ENCODE measurements around the gene RAB5B. TPM values are rescaled to one million over a fixed set of nuclear protein-coding genes. Genes with fewer than 3 reads are reported as not detected.

RAB5B gene
- total and polyA plus RNA-seq, 10 of the 15 experiments (the other 5 are each of a cell fraction or from before 2014, with no cell fraction given), result 7.5 to 149 (median 37.8) TPM

GRCh38 chr12:55996201-55996714 lies 22.4 kb downstream of the RAB5B start (continued):
- TF ChIP-seq, protein P1, sequence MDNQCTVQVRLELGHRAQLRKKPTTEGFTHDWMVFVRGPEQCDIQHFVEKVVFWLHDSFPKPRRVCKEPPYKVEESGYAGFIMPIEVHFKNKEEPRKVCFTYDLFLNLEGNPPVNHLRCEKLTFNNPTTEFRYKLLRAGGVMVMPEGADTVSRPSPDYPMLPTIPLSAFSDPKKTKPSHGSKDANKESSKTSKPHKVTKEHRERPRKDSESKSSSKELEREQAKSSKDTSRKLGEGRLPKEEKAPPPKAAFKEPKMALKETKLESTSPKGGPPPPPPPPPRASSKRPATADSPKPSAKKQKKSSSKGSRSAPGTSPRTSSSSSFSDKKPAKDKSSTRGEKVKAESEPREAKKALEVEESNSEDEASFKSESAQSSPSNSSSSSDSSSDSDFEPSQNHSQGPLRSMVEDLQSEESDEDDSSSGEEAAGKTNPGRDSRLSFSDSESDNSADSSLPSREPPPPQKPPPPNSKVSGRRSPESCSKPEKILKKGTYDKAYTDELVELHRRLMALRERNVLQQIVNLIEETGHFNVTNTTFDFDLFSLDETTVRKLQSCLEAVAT (IDR thresholded peaks at IDR 0.05), result peak; percentile 74
- TF ChIP-seq, protein P2, sequence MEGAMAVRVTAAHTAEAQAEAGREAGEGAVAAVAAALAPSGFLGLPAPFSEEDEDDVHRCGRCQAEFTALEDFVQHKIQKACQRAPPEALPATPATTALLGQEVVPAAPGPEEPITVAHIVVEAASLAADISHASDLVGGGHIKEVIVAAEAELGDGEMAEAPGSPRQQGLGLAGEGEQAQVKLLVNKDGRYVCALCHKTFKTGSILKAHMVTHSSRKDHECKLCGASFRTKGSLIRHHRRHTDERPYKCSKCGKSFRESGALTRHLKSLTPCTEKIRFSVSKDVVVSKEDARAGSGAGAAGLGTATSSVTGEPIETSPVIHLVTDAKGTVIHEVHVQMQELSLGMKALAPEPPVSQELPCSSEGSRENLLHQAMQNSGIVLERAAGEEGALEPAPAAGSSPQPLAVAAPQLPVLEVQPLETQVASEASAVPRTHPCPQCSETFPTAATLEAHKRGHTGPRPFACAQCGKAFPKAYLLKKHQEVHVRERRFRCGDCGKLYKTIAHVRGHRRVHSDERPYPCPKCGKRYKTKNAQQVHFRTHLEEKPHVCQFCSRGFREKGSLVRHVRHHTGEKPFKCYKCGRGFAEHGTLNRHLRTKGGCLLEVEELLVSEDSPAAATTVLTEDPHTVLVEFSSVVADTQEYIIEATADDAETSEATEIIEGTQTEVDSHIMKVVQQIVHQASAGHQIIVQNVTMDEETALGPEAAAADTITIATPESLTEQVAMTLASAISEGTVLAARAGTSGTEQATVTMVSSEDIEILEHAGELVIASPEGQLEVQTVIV (IDR thresholded peaks at IDR 0.05; ENCODE audit: borderline replicate concordance, partially characterized antibody), result no peak
- TF ChIP-seq SMARCA5 (IDR thresholded peaks at IDR 0.05) (0 out of 2 replicates have a peak, but pooled peaks have one; percentile 34), RUNX3 (IDR thresholded peaks at IDR 0.05; ENCODE audit: low read length) (no peak)

DNA sequence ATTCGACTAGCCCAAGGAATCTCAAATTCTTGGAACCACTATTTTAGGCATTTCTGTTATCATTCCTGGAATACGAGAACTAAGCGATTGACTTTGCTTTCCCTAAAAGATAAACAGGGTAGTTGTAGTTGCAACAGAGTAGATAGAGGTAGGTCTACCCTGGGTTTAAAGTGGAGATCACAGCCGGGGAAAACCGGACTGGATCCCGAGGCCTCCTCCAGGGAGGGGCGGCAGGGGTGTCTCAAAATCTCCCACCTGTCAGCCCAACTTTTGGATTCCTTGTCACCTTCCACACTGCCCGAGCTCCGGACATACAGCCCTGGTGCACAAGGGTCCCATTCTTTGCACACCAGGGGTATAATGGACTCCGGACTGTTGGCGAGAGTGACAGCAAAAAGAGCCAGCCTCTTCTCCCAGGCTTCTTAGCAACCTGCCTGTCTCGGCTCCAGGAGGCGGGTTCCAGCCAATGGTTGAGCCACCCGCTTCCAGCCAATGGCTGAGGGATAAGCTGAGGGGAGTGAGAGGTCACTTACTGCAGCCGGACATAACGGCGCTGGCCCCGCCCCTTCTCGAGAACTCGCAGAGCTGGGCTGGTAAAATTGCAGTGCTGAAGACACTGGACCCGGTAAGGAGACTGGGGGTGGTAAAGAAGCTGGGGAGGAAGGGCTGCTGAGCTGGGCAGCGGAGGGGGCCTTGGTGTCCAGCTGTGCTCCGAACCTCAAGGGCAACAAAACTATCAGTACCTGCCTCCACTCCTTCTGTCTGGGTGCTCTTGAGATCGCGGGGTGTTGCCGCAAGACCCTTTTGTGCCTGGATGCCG lies 23.0 kb downstream of the RAB5B start, which contains the start of gene SUOX:
Gene SUOX, plus strand, starts transcription at position 562 of the 820 bp plus-strand sequence. CDS start 4,946 bp downstream, outside the sequence.
- ChIA-PET RAD21 (ENCODE audit: unreplicated experiment) (interaction anchor here (0.6 to 4.8 kb wide), 25 partner anchors 10 to 282 kb away, joined by 3 to 44 read pairs (median 9); partner anchors contain the start of genes PA2G4, PYM1, RAB5B and RPL41), CTCF (interaction anchor here (0.5 to 6.0 kb wide), 53 partner anchors 9 to 351 kb away, joined by 3 to 107 read pairs (median 5); partner anchors contain the start of genes DGKA, GDF11, ORMDL2 and PA2G4), SMC1A (ENCODE audit: uncharacterized antibody, unreplicated experiment) (interaction anchor here (0.7 to 4.2 kb wide), 19 partner anchors 11 to 267 kb away, joined by 3 to 52 read pairs (median 6); partner anchors contain the start of genes DNAJC14, PYM1 and RAB5B), POLR2A (interaction anchor here (0.5 to 2.6 kb wide), 20 partner anchors 10 to 263 kb away, joined by 3 to 46 read pairs (median 5); partner anchors contain the start of genes PYM1, RAB5B and ZC3H10)
- Histone ChIP-seq H3K9me3 (replicated peaks; ENCODE audit: control insufficient read depth, insufficient read depth, low read length) (no peaks in the 10 kb centered on the region), H4K20me1 (ENCODE audit: control insufficient read depth, insufficient read depth) (no peaks in the 10 kb centered on the region), H3K36me3 (ENCODE audit: control insufficient read depth in 2 of 2, insufficient read depth in 2 of 2, low read length in 1 of 2) (peaks cover 3 to 11% of the 10 kb centered on the region in 2 experiments), H3K27ac (ENCODE audit: control insufficient read depth, insufficient read depth) (peak within 1 kb of the TSS; percentile 33; the same call in 1 of the 2 replicates), H3K4me3 (peak within 1 kb of the TSS; percentile 74), H3K9ac (ENCODE audit: control insufficient read depth, insufficient read depth, low read length) (peak within 1 kb of the TSS; percentile 72), H3K4me1 (ENCODE audit: control insufficient read depth, insufficient read depth, low read length) (peaks cover 3% of the 10 kb centered on the region; the same call in 1 of the 2 replicates), H2AFZ (ENCODE audit: control insufficient read depth, low read depth, low read length) (peak within 1 kb of the TSS; percentile 80), H3K79me2 (ENCODE audit: control insufficient read depth, insufficient read depth, low read length) (no peaks in the 10 kb centered on the region), H3K4me2 (ENCODE audit: control insufficient read depth, insufficient read depth) (peak within 1 kb of the TSS; percentile 88), H3K27me3 (replicated peaks in 1 of 2; ENCODE audit: control insufficient read depth in 2 of 2, insufficient read depth in 2 of 2, low read length in 1 of 2) (no peaks in the 10 kb centered on the region)
- BruUV-seq (replicated peaks), result no TSS peak
- FAIRE-seq, result peak; percentile 99
- DNase-seq (ENCODE audit: low read depth, low spot score), result peak; percentile 83
- in situ Hi-C loops (cut with MboI) (no loop called here), intact Hi-C loops (cut with micrococcal nuclease; ENCODE audit: unreplicated experiment) (loop anchor here (1.0 to 5.0 kb wide), 3 partner anchors 32 to 120 kb away; partner anchors contain the start of genes RPL41, RPS26 and ZC3H10)
- WGBS (ENCODE audit: insufficient coverage, insufficient replicate concordance, low lambda C conversion rate, missing lambda C conversion rate), result 6% methylated on average over 27 of the region's 27 CpGs
- peak; percentile 100 for ATAC-seq
- TF ChIP-seq MTA2 (IDR thresholded peaks at IDR 0.05; ENCODE audit: low read depth) (no peak), SIX5 (IDR thresholded peaks at IDR 0.05; ENCODE audit: low read depth, low read length, severe bottlenecking) (no peak), ZSCAN29 (IDR thresholded peaks at IDR 0.05) (no peak), IKZF1 (conservative IDR thresholded peaks at IDR 0.05) (peak; percentile 19; the same call in 1 of the 2 replicates), CHD4 (IDR thresholded peaks at IDR 0.05) (no peak), EGR1 (IDR thresholded peaks at IDR 0.05; ENCODE audit: borderline replicate concordance in 1 of 2, low read depth in 2 of 2, low read length in 2 of 2) (no peak)
- TF ChIP-seq, protein P3, sequence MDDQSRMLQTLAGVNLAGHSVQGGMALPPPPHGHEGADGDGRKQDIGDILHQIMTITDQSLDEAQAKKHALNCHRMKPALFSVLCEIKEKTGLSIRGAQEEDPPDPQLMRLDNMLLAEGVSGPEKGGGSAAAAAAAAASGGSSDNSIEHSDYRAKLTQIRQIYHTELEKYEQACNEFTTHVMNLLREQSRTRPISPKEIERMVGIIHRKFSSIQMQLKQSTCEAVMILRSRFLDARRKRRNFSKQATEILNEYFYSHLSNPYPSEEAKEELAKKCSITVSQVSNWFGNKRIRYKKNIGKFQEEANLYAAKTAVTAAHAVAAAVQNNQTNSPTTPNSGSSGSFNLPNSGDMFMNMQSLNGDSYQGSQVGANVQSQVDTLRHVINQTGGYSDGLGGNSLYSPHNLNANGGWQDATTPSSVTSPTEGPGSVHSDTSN (IDR thresholded peaks at IDR 0.05; ENCODE audit: insufficient replicate concordance, low read depth, low read length), result peak; percentile 94
- TF ChIP-seq, protein P4, sequence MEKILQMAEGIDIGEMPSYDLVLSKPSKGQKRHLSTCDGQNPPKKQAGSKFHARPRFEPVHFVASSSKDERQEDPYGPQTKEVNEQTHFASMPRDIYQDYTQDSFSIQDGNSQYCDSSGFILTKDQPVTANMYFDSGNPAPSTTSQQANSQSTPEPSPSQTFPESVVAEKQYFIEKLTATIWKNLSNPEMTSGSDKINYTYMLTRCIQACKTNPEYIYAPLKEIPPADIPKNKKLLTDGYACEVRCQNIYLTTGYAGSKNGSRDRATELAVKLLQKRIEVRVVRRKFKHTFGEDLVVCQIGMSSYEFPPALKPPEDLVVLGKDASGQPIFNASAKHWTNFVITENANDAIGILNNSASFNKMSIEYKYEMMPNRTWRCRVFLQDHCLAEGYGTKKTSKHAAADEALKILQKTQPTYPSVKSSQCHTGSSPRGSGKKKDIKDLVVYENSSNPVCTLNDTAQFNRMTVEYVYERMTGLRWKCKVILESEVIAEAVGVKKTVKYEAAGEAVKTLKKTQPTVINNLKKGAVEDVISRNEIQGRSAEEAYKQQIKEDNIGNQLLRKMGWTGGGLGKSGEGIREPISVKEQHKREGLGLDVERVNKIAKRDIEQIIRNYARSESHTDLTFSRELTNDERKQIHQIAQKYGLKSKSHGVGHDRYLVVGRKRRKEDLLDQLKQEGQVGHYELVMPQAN (conservative IDR thresholded peaks at IDR 0.05), result no peak; the same call in 1 of the 2 replicates
